Upper lobe of left lung (tissue), 6 donors: Measurements from ENCODE around the gene FASTK. TPM values are rescaled to one million over a fixed set of nuclear protein-coding genes. Genes with fewer than 3 reads are reported as not detected.

Source experiments
- ATAC-seq, 2 donors: fragments of 200-7000 bp; cut with Tn5 transposase; one replicate each; pipeline ENCODE4 v1.9.1; 2022; ENCODE audit warnings: mild to moderate bottlenecking in 2 of 2, moderate library complexity in 2 of 2; ENCODE audit not compliant: low FRiP score in 2 of 2
- DNase-seq, 2 donors: peaks; one replicate each; pipeline ENCODE4 v3.0.0-alpha.2; 2019 to 2020
- H3K27ac ChIP-seq, 4 donors: fragments of 200-600 bp; sonication (generic); one replicate each; pipeline ENCODE4 v1.5.1; 2016 to 2019
- H3K27me3 ChIP-seq, 4 donors: fragments of 200-600 bp; sonication (generic); one replicate each; pipeline ENCODE4 v1.5.1; 2017 to 2019
- H3K36me3 ChIP-seq, 4 donors: fragments of 200-600 bp; sonication (generic); one replicate each; pipeline ENCODE4 v1.5.1; 2016 to 2019
- H3K4me1 ChIP-seq, 4 donors: fragments of 200-600 bp; sonication (generic); one replicate each; pipeline ENCODE4 v1.5.1; 2018 to 2019
- H3K4me3 ChIP-seq, 4 donors: fragments of 200-600 bp; sonication (generic); one replicate each; pipeline ENCODE4 v1.5.1; 2017 to 2019; ENCODE audit warnings: mild to moderate bottlenecking in 2 of 4, moderate library complexity in 1 of 4
- H3K9me3 ChIP-seq, 4 donors: fragments of 200-600 bp; sonication (generic); one replicate each; pipeline ENCODE4 v1.5.1; 2018 to 2019
- EP300 ChIP-seq, 4 donors: sonication (generic); formaldehyde crosslinking; IDR thresholded peaks; one replicate each; pipeline ENCODE4 v1.5.1; 2017; ENCODE audit warnings: antibody characterized with exemption in 4 of 4, control low read depth in 2 of 4
- POLR2A ChIP-seq, 4 donors: fragments of 450-650 bp; IDR thresholded peaks; one replicate each; pipeline ENCODE4 v1.5.1; 2016 to 2017; ENCODE audit warnings: antibody characterized with exemption in 4 of 4, mild to moderate bottlenecking in 2 of 4
- POLR2AphosphoS5 ChIP-seq, 2 donors: sonication (generic); formaldehyde crosslinking; IDR thresholded peaks; one replicate each; pipeline ENCODE4 v1.5.1; 2017; ENCODE audit warnings: antibody characterized with exemption in 2 of 2
- WGBS, 2 donors: methylation state at CpG; one replicate each; pipeline ENCODE4 v1.1.5; 2017 to 2018; 5-methylcytosine and 5-hydroxymethylcytosine counted together
- total RNA-seq, 6 donors: library from RNA; depleted of rRNA in 4 of 6; stranded (reverse); fragments of >200 nt in 4 of 6; gene quantifications; one replicate each; pipeline versions ENCODE4 v1.1.0 to v1.2.1, GENCODE V29; 2016 to 2021
- TF ChIP-seq, protein P1 (sequence below), 6 experiments: fragments of 450-650 bp in 4 of 6; fragments of 200-600 bp in 2 of 6; sonication (generic) in 2 of 6; IDR thresholded peaks; one replicate each; pipeline ENCODE4 v1.5.1; 2016 to 2019; ENCODE audit warnings: antibody characterized with exemption in 6 of 6
- donor health status: DM: no; HTN: no; CAD: no; lungs with moderate emphysema.
- donor health status: DM: no; HTN: yes; CAD: no; lungs with severe emphysema.

Gene FASTK
- total RNA-seq, 6 donors from 2014 or later: 54.3 to 136 (median 78.0) TPM

DNA sequence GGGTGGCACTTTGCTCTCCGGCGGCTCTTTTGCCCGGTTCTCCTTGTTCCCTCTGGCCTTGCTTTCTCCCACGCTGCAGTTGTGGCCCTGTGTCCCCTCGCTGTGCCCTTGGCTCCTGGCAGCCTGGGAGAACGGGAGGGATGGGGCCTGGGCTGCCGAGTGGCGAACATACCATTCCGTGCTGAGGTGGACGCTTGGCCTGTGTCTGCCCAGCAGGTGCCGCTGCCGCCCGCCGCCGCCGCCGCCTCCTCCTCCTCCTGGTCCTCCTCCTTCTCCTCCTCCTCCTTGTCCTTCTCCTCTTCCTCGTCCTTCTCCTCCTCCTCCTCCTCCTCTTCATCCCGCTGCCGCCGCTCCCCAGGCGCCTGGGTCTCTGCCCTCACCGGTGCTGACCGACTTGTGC is 41.7 kb upstream of the FASTK start:
- DNase-seq (peak in 1 of 2 donors; percentile 85), ATAC-seq (no peak)
- no peak for TF ChIP-seq EP300 (IDR thresholded peaks at IDR 0.05)
- TF ChIP-seq, protein P1, sequence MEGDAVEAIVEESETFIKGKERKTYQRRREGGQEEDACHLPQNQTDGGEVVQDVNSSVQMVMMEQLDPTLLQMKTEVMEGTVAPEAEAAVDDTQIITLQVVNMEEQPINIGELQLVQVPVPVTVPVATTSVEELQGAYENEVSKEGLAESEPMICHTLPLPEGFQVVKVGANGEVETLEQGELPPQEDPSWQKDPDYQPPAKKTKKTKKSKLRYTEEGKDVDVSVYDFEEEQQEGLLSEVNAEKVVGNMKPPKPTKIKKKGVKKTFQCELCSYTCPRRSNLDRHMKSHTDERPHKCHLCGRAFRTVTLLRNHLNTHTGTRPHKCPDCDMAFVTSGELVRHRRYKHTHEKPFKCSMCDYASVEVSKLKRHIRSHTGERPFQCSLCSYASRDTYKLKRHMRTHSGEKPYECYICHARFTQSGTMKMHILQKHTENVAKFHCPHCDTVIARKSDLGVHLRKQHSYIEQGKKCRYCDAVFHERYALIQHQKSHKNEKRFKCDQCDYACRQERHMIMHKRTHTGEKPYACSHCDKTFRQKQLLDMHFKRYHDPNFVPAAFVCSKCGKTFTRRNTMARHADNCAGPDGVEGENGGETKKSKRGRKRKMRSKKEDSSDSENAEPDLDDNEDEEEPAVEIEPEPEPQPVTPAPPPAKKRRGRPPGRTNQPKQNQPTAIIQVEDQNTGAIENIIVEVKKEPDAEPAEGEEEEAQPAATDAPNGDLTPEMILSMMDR (IDR thresholded peaks at IDR 0.05): no peak
- no peak for TF ChIP-seq POLR2AphosphoS5 (IDR thresholded peaks at IDR 0.05)
- TF ChIP-seq POLR2A (IDR thresholded peaks at IDR 0.05): no peak
- 87 to 92% methylated on average over 24 of the region's 24 CpGs for WGBS, 2 donors
- Histone ChIP-seq H3K4me1 (peaks cover 10 to 27% (median 14%) of the 10 kb centered on the region in 4 donors), H3K27me3 (no peaks in the 10 kb centered on the region), H3K27ac (no peak overlapping the region), H3K36me3 (peaks cover 24 to 91% (median 75%) of the 10 kb centered on the region in 4 donors), H3K4me3 (no peak overlapping the region), H3K9me3 (no peaks in the 10 kb centered on the region)

DNA sequence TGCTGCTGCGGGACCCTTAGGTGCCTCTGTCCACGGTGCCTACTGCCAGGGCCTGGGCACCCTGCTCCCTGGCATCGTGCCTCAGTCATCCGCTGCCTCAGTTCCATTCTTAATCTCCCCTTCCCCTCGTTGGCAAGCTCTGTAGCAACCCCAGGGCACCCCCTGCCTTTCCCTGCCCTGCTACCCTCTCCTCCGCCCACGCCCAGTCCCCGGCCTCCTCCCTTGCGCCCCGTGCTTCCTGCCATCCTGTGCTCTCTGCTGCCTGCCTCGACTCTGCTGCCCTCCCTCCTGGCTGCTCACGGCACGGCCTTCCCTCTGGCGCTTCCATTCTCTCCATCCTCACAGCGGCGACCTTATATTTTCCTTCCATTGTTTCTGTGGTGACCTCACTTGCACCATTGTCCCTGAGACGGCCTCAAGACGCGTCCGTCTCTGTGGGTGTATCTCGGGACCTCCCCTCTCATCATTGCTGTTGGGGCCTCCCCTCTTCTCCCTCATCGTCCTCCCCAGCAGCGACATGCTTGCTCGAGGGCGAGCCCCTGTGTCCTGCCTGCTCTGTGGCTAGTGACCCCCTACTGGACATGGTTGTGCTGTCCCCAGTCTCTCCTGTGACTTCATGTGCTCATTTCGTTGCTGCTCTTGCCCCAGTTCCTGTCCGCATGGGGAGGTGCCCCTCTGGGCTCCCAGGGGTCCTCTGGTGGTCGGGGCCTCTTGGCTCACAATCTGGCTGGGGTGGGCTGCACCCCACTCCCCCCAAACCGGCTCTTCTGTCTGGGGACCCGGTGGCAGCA is 41.0 kb upstream of the FASTK start:
- DNase-seq: no peak
- H3K36me3 ChIP-seq: peaks cover 24 to 91% (median 76%) of the 10 kb centered on the region in 4 donors

DNA sequence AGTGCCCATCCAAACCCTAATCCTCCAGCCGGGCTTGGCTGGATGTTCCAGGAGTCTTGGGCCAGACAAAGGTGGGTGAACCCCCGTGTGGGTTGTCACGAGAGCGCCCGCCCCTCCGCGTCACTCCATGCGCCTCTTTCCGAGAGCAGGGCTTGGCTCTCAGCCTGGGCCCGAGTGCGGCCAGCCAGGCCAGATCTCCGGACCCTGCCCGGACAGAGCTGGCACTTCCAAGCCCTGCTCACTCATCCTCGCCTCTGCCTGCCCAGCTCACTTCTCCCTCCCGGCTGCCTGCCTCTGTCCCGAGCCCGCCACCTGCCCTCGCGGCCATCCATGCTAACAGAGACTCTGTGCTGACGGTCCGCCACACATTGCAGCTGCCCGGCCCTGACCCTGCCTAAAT is 40.3 kb upstream of the FASTK start:
- ATAC-seq (no peak), DNase-seq (peak in 1 of 2 donors; percentile 81)

More for the DNA sequence above, 41.0 kb upstream of the FASTK start:
- H3K27me3 ChIP-seq: no peaks in the 10 kb centered on the region
- ATAC-seq: no peak
- H3K27ac ChIP-seq: no peak overlapping the region
- no peak overlapping the region for H3K4me3 ChIP-seq
- no peak for TF ChIP-seq POLR2AphosphoS5 (IDR thresholded peaks at IDR 0.05)
- TF ChIP-seq, protein P1 (IDR thresholded peaks at IDR 0.05): no peak
- no peak for TF ChIP-seq EP300 (IDR thresholded peaks at IDR 0.05)
- no peak for TF ChIP-seq POLR2A (IDR thresholded peaks at IDR 0.05)
- 83 to 85% methylated on average over 28 to 29 of the region's 30 CpGs for WGBS, 2 donors
- no peaks in the 10 kb centered on the region for H3K9me3 ChIP-seq
- H3K4me1 ChIP-seq: peaks cover 10 to 30% (median 17%) of the 10 kb centered on the region in 4 donors

DNA sequence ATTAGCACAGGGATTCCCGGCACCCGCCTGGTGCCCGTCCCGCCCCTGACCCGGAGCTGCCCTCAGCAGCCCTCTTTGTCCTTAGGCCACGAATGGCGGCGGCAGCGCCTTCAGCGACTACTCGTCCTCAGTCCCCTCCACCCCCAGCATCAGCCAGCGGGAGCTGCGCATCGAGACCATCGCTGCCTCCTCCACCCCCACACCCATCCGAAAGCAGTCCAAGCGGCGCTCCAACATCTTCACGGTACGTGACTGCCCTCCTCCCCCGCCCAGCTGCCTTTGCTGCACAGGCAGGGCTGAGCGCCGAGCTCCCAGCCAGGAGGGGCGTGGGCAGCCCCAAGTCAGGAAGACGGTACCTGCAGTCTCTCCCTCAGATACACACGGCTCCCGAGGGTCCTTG is 39.3 kb upstream of the FASTK start:
- WGBS, 2 donors: 96% methylated on average over 25 of the region's 27 CpGs
- H3K4me3 ChIP-seq: no peak overlapping the region
- DNase-seq: peak in 1 of 2 donors; percentile 83
- no peaks in the 10 kb centered on the region for H3K27me3 ChIP-seq
- H3K36me3 ChIP-seq: peaks cover 18 to 81% (median 70%) of the 10 kb centered on the region in 4 donors
- no peak for ATAC-seq
- H3K27ac ChIP-seq: no peak overlapping the region
- H3K4me1 ChIP-seq: peaks cover 10 to 26% (median 16%) of the 10 kb centered on the region in 4 donors
- H3K9me3 ChIP-seq: no peaks in the 10 kb centered on the region
- TF ChIP-seq EP300 (IDR thresholded peaks at IDR 0.05) (no peak), POLR2AphosphoS5 (IDR thresholded peaks at IDR 0.05) (no peak), POLR2A (IDR thresholded peaks at IDR 0.05) (no peak)
- TF ChIP-seq, protein P1 (IDR thresholded peaks at IDR 0.05): no peak

More for the DNA sequence above, 40.3 kb upstream of the FASTK start:
- H3K36me3 ChIP-seq: peaks cover 24 to 90% (median 75%) of the 10 kb centered on the region in 4 donors
- H3K4me3 ChIP-seq: no peak overlapping the region
- peaks cover 10 to 30% (median 18%) of the 10 kb centered on the region in 4 donors for H3K4me1 ChIP-seq
- TF ChIP-seq POLR2AphosphoS5 (IDR thresholded peaks at IDR 0.05) (no peak), EP300 (IDR thresholded peaks at IDR 0.05) (no peak), POLR2A (IDR thresholded peaks at IDR 0.05) (no peak)
- TF ChIP-seq, protein P1 (IDR thresholded peaks at IDR 0.05): no peak
- no peaks in the 10 kb centered on the region for H3K9me3 ChIP-seq
- WGBS, 2 donors: 91 to 97% methylated on average over 12 to 14 of the region's 22 CpGs
- no peaks in the 10 kb centered on the region for H3K27me3 ChIP-seq
- no peak overlapping the region for H3K27ac ChIP-seq
